CD4-positive, alpha-beta memory T cell (primary cell): ENCODE results near the gene AP5Z1. TPM values are rescaled to one million over a fixed set of nuclear protein-coding genes. Genes with fewer than 3 reads are reported as not detected.
A peak's percentile ranks its signal among the peaks of the same experiment; 100 is the strongest.
"Not testable (repeated sequence)": the region's sequence is repeated elsewhere in the genome, so short reads cannot be mapped to it uniquely, and the experiment has no call there.

Experiments used
- CTCF ChIA-PET: fragments of 350-600 bp; sonication (Branson Sonifier 250); formaldehyde crosslinking; loops from one replicate; lab custom pipeline; 2021; ENCODE audit warnings: inconsistent platforms; ENCODE audit not compliant: partially characterized antibody; lab: Charles Lee
- POLR2A ChIA-PET: fragments of 350-600 bp; sonication (Branson Sonifier 250); formaldehyde crosslinking; loops from one replicate; lab custom pipeline; 2021; ENCODE audit not compliant: partially characterized antibody; lab: Charles Lee
- DNase-seq, 5 donors: peaks; one replicate each; pipeline versions ENCODE4 v3.0.0 to v3.0.0-alpha.2; 2020 to 2022; ENCODE audit warnings: mixed read lengths in 1 of 5
- H3K27ac ChIP-seq: one replicate; pipeline ENCODE4 v1.7.0; 2013; ENCODE audit warnings: low read depth, low read length
- H3K27me3 ChIP-seq: 2 replicates; pipeline ENCODE4 v1.7.0; 2013; ENCODE audit warnings: mild to moderate bottlenecking, low read length, moderate library complexity; ENCODE audit not compliant: insufficient read depth
- H3K36me3 ChIP-seq: 2 replicates; pipeline ENCODE4 v1.7.0; 2013; ENCODE audit warnings: mild to moderate bottlenecking, low read length, moderate library complexity; ENCODE audit not compliant: insufficient read depth
- H3K4me1 ChIP-seq: 2 replicates; pipeline ENCODE4 v1.7.0; 2013; ENCODE audit warnings: mild to moderate bottlenecking, low read length, moderate library complexity; ENCODE audit not compliant: insufficient read depth
- H3K4me3 ChIP-seq, 2 donors: one replicate each; pipeline ENCODE4 v1.7.0; 2013; ENCODE audit warnings: low read length in 2 of 2, mild to moderate bottlenecking in 1 of 2
- H3K9me3 ChIP-seq, 2 donors: one replicate each; pipeline ENCODE4 v1.7.0; 2013; ENCODE audit warnings: low read length in 2 of 2, control low read depth in 1 of 2; ENCODE audit not compliant: control insufficient read depth in 1 of 2
- H3K27ac Mint-ChIP-seq, 7 donors: one replicate each; pipeline ENCODE4 v1.8.0; 2020 to 2021; ENCODE audit warnings: mixed read lengths in 7 of 7, mild to moderate bottlenecking in 6 of 7, inconsistent platforms in 3 of 7, moderate library complexity in 3 of 7
- H3K27me3 Mint-ChIP-seq, 2 donors: one replicate each; pipeline ENCODE4 v1.8.0; 2020 to 2021; ENCODE audit warnings: mixed read lengths in 2 of 2
- H3K36me3 Mint-ChIP-seq, 2 donors: one replicate each; pipeline ENCODE4 v1.8.0; 2020 to 2021; ENCODE audit warnings: mixed read lengths in 2 of 2, inconsistent platforms in 1 of 2, mild to moderate bottlenecking in 1 of 2
- H3K4me1 Mint-ChIP-seq, 4 donors: one replicate each; pipeline ENCODE4 v1.8.0; 2020 to 2021; ENCODE audit warnings: mixed read lengths in 4 of 4, mild to moderate bottlenecking in 1 of 4
- H3K4me3 Mint-ChIP-seq, 8 donors: one replicate each; pipeline ENCODE4 v1.8.0; 2020 to 2021; ENCODE audit warnings: mixed read lengths in 8 of 8, mild to moderate bottlenecking in 7 of 8, moderate library complexity in 6 of 8, inconsistent platforms in 3 of 8
- H3K9me3 Mint-ChIP-seq, 8 donors: one replicate each; pipeline ENCODE4 v1.8.0; 2020 to 2021; ENCODE audit warnings: mixed read lengths in 8 of 8, mild to moderate bottlenecking in 5 of 8, inconsistent platforms in 3 of 8, moderate library complexity in 1 of 8
- intact Hi-C: fragments of 100-400 bp; cut with micrococcal nuclease; formaldehyde crosslinking; loops from one replicate; pipeline ENCODE4 v1.15.1; 2023
- polyA plus RNA-seq, 2 donors: library from polyadenylated mRNA; unstranded; fragments of 300-500 nt; fragmentation: Illumina TruSeq; gene quantifications; one replicate each; pipeline ENCODE4 v1.2.3, GENCODE V29; 2021
- total RNA-seq, 2 experiments: library from RNA; stranded (reverse); gene quantifications; one replicate each; pipeline ENCODE4 v1.2.3, GENCODE V29; 2021

The AP5Z1 gene
- total and polyA plus RNA-seq, 4 experiments from 2014 or later: 29.1 to 103 (median 70.4) TPM

DNA sequence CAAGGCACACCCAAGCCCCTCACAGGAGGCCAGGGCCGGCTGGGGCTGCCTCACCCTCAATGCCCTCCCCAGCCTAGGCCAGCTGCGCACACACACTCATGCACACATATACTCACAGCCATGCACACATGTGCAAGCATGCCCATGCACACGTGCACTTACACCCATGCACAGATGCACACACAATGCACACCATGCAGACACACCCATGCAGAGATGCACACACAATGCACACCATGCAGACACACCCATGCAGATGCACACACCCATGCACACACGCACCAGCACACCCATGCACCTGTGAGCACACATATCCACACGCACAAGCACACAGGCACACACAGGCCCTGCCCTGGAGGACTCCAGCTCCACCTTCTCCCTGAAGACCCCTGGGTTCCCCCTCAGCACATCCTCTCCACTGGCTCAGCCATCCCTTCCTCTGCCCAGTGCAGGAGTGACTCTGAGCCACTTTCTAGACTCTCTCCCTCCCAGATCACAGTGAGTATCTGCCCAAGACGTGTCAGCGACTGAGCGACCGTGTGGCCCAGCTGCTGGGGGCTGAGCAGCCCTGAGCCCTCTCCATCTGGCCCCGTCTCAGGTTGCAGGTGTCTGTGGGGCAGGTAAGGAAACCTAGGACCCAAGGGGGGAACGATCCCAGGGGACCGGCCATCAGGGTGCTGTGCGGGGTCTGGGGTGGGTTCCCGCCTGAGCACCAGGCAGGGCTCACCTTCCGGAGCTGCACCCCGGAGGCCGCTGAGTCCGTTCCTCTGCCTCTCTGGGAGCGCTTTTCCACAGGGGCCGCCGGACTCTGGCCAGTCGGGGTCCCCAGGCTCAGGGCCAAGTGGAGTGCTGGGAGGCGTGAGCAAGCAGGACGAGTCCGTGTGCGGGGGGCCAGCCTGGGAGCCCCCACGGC, 25.8 kb downstream of the AP5Z1 start:
- no peaks in the 10 kb centered on the region for H3K36me3 Mint-ChIP-seq
- ChIA-PET CTCF (interaction anchor here (7.0 kb wide), 1 partner anchor 284 kb away, joined by 62 read pairs; no protein-coding TSS in a partner anchor), POLR2A (no interaction called here)
- no peak overlapping the region for H3K4me3 ChIP-seq
- no peaks in the 10 kb centered on the region for H3K27me3 Mint-ChIP-seq
- no peaks in the 10 kb centered on the region for H3K36me3 ChIP-seq
- no peak overlapping the region for H3K4me3 Mint-ChIP-seq
- DNase-seq: no peak
- H3K9me3 Mint-ChIP-seq: no peaks in the 10 kb centered on the region
- no peaks in the 10 kb centered on the region for H3K9me3 ChIP-seq
- no peak overlapping the region for H3K27ac ChIP-seq
- H3K4me1 ChIP-seq: no peaks in the 10 kb centered on the region
- peaks cover 0 to 1% (median 0%) of the 10 kb centered on the region in 4 donors for H3K4me1 Mint-ChIP-seq
- H3K27me3 ChIP-seq: no peaks in the 10 kb centered on the region
- intact Hi-C loops: no loop called here
- peak overlapping the region in 1 of 7 donors; percentile 77 for H3K27ac Mint-ChIP-seq

DNA sequence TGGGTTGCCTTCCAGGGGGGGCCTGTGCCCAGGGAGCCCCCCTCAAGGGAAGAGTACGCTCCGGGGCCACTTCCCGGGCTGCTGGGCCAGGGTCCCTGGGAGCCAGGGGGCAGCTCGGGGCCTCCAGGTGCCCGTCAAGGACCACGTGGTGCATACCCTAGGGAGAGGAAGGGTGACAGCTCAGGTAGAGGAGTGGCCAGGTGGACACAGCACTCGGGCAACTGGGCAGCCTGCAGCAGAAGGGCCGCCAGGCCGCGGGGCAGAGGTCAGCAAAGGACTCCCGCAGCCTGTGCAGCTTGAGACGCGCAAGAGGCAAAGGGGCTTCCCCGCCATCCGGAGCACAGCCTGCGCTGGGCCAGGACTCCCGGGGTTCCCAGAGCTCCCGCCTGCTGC, 26.4 kb downstream of the AP5Z1 start:
- POLR2A ChIA-PET: no interaction called here

DNA sequence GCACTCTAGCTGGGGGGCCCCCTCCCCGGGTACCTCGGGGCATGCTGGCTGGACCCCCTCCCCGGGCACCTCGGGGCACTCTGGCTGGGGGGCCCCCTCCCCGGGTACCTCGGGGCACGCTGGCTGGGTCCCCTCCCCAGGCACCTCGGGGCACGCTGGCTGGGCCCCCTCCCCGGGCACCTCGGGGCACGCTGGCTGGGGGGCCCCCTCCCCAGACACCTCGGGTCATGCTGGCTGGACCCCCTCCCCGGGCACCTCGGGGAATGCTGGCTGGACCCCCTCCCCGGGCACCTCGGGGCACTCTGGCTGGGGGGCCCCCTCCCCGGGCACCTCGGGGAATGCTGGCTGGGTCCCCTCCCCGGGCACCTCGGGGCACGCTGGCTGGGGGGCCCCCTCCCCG, 27.2 kb downstream of the AP5Z1 start:
- intact Hi-C loops, H3K4me1 Mint-ChIP-seq, H3K4me3 Mint-ChIP-seq, DNase-seq, H3K27ac Mint-ChIP-seq, H3K36me3 ChIP-seq, H3K4me3 ChIP-seq, H3K9me3 Mint-ChIP-seq, H3K36me3 Mint-ChIP-seq, POLR2A ChIA-PET, H3K9me3 ChIP-seq, CTCF ChIA-PET, H3K4me1 ChIP-seq, H3K27me3 ChIP-seq, H3K27ac ChIP-seq, H3K27me3 Mint-ChIP-seq: not testable (repeated sequence)

More for the DNA sequence above, 26.4 kb downstream of the AP5Z1 start:
- H3K36me3 ChIP-seq: no peaks in the 10 kb centered on the region
- H3K27me3 ChIP-seq: no peaks in the 10 kb centered on the region
- no peak overlapping the region for H3K4me3 ChIP-seq
- Mint-ChIP-seq H3K4me1 (peaks cover 0 to 1% (median 0%) of the 10 kb centered on the region in 4 donors), H3K27me3 (no peaks in the 10 kb centered on the region), H3K27ac (no peak overlapping the region), H3K36me3 (no peaks in the 10 kb centered on the region), H3K4me3 (no peak overlapping the region), H3K9me3 (no peaks in the 10 kb centered on the region)
- H3K9me3 ChIP-seq: no peaks in the 10 kb centered on the region
- no peak for DNase-seq
- H3K4me1 ChIP-seq: no peaks in the 10 kb centered on the region
- CTCF ChIA-PET: interaction anchor here (7.0 kb wide), 1 partner anchor 284 kb away, joined by 62 read pairs; no protein-coding TSS in a partner anchor
- no peak overlapping the region for H3K27ac ChIP-seq
- intact Hi-C loops: no loop called here

DNA sequence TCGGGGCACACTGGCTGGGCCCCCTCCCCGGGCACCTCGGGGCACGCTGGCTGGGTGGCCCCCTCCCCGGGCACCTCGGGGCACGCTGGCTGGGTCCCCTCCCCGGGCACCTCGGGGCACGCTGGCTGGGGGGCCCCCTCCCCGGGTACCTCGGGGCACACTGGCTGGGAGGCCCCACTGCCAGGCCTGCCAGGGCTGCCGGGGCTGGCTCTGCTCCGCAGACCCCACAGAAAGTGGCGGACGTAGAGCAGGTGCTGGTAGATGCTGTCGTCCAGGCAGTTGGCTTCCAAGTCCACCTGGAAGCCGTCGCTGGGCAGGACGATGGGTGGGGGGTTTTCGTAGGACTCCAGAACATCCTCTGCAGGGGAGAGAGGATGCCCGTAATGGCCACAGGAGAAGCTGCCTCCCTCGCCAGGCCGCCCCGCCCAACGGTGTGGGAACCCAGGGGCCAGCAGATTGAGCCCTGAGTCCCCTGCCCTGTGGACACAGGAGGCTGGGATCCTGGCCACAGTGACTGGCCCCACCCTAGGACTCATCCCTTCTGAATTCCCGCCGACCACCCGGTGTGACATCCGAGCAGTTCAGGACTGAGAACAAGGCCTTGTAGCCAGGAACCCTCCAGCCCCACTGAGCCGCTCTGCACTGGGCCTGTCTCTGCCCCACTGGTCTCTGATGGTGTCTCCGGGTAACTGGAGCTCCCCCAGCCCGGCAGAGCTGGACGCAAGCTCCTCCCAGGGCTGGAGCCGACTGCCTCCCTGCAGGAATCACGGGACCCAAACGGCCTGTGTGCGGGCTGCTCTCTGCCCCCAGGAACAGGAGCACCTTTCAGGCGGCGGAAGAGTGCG, 28.2 kb downstream of the AP5Z1 start:
- CTCF ChIA-PET: no interaction called here
- Histone ChIP-seq H3K36me3 (no peaks in the 10 kb centered on the region), H3K9me3 (no peaks in the 10 kb centered on the region), H3K27ac (no peak overlapping the region), H3K4me1 (no peaks in the 10 kb centered on the region), H3K27me3 (no peaks in the 10 kb centered on the region), H3K4me3 (no peak overlapping the region)
- intact Hi-C loops: no loop called here
- Mint-ChIP-seq H3K4me1 (peaks cover 0 to 1% (median 0%) of the 10 kb centered on the region in 4 donors), H3K27me3 (no peaks in the 10 kb centered on the region), H3K9me3 (no peaks in the 10 kb centered on the region), H3K4me3 (no peak overlapping the region), H3K36me3 (no peaks in the 10 kb centered on the region), H3K27ac (no peak overlapping the region)
- POLR2A ChIA-PET: interaction anchor here (0.7 kb wide), 1 partner anchor 28 kb away, joined by 3 read pairs; the partner anchor contains the start of gene AP5Z1
- DNase-seq: no peak

DNA sequence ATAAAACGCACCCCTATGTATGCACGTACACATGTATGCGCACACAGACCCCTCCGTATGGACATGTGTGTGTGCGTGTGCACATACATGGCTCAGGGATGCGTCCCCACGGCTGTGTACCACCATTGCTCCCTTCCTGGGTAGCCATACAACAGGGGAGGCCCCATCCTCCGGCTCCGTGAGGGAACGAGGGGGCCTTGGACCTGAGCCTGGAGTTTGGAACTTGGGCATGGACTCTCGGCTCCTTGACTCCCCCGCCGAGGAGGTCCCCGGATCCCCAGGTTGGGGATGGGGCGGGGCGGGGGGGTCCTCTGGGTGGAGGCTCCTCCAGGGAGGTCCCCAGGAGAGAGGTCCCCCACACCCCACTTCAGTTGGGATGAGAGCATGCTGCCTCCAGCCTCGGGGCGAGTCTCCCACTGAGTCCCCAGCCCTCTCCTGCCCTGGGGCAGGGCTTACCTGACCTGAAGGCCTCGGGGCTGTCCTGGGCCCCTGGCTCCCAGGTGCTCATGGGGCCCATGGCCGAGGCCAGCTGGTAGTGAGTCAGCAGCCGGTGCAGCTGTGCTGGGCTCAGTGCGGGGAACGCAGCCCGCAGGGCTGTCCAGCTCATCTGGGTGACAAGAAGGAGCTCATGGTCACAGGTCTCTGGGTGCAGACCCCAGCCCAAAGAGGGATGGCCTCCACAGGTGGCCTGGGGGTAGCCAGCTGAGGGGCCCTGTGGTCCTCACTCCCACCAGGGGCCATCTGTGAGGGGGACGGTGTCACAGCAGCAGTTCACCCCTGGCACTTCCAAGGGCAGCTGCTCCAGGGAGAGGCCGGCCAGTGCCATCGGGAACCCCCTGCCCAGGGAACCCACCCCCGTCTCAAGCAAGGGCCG, 29.9 kb downstream of the AP5Z1 start:
- Mint-ChIP-seq H3K9me3 (no peaks in the 10 kb centered on the region), H3K36me3 (no peaks in the 10 kb centered on the region), H3K27ac (no peak overlapping the region), H3K27me3 (peaks cover under 1 to 3% of the 10 kb centered on the region in 2 donors), H3K4me3 (no peak overlapping the region), H3K4me1 (peaks cover 3 to 10% (median 6%) of the 10 kb centered on the region in 4 donors)
- peaks cover 3% of the 10 kb centered on the region for H3K4me1 ChIP-seq
- H3K9me3 ChIP-seq: no peaks in the 10 kb centered on the region
- H3K27me3 ChIP-seq: no peaks in the 10 kb centered on the region
- no peak overlapping the region for H3K4me3 ChIP-seq
- no peaks in the 10 kb centered on the region for H3K36me3 ChIP-seq
- DNase-seq: no peak
- CTCF ChIA-PET: no interaction called here
- H3K27ac ChIP-seq: no peak overlapping the region
- intact Hi-C loops: no loop called here
- POLR2A ChIA-PET: no interaction called here

DNA sequence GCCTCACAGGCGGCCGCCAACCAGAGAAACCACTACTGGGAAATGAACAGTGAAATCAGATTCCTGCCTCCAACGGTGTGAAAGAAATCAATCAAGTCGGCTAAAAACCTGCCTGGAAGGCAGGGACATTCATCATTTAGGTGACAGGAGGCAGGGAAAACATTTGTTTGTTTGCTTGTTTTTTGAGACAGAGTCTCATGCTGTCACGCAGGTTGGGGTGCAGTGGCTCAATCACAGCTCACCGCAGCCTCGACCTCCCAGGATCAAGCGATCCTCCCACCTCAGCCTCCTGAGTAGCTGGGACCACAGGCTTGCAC, 30.5 kb downstream of the AP5Z1 start:
- Histone ChIP-seq H3K9me3 (no peaks in the 10 kb centered on the region), H3K27me3 (no peaks in the 10 kb centered on the region), H3K27ac (no peak overlapping the region), H3K36me3 (no peaks in the 10 kb centered on the region), H3K4me1 (peaks cover 3% of the 10 kb centered on the region), H3K4me3 (no peak overlapping the region)
- H3K36me3 Mint-ChIP-seq: no peaks in the 10 kb centered on the region
- intact Hi-C loops: no loop called here
- peaks cover 4 to 12% (median 7%) of the 10 kb centered on the region in 4 donors for H3K4me1 Mint-ChIP-seq
- ChIA-PET POLR2A (no interaction called here), CTCF (no interaction called here)
- H3K27ac Mint-ChIP-seq: no peak overlapping the region
- H3K27me3 Mint-ChIP-seq: peaks cover 3% of the 10 kb centered on the region in 2 donors
- no peak for DNase-seq
- peak overlapping the region in 1 of 8 donors; percentile 48 for H3K4me3 Mint-ChIP-seq
- no peaks in the 10 kb centered on the region for H3K9me3 Mint-ChIP-seq
